ENCODE results near the gene LINC00237.

DNA sequence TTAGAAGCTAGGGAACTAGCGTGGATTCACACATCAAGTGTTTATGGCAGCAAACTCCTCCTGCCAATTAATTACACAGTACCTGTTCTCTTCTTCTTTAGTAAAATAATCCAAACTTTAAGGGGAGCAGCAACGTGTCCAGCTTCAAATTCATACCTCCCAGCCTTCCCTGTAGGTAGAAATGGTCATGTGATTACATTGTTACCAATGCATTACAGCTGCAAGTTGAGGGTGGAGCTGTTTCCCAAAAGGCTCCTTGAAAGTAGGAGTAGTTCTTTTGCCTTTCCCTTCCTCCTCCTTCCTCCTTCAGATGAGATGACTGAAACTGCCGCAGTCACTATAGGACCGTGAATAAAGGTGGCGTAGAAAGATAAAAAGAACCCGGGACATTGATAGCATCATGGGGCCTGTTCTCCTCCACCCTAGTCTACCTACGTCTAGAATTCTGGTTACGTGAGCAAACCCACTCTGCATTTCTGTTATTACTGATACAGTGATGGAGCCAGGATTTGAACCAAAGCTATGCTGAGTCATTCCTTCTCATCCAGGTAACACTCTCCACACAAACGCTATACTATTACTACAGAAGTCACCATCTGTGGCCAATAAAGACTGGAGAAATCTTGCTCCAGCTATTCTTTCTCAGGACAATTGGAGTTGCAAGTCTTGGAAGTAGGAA, 18.2 kb downstream of the LINC00237 start:
- no peak for TF ChIP-seq POLR2AphosphoS5 (IDR thresholded peaks at IDR 0.05; ENCODE audit: low read depth)
- TF ChIP-seq, protein P1, sequence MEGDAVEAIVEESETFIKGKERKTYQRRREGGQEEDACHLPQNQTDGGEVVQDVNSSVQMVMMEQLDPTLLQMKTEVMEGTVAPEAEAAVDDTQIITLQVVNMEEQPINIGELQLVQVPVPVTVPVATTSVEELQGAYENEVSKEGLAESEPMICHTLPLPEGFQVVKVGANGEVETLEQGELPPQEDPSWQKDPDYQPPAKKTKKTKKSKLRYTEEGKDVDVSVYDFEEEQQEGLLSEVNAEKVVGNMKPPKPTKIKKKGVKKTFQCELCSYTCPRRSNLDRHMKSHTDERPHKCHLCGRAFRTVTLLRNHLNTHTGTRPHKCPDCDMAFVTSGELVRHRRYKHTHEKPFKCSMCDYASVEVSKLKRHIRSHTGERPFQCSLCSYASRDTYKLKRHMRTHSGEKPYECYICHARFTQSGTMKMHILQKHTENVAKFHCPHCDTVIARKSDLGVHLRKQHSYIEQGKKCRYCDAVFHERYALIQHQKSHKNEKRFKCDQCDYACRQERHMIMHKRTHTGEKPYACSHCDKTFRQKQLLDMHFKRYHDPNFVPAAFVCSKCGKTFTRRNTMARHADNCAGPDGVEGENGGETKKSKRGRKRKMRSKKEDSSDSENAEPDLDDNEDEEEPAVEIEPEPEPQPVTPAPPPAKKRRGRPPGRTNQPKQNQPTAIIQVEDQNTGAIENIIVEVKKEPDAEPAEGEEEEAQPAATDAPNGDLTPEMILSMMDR (conservative IDR thresholded peaks at IDR 0.05; ENCODE audit: low read depth in 2 of 2): no peak
- TF ChIP-seq EZH2 (IDR thresholded peaks at IDR 0.05; ENCODE audit: low read depth, unreplicated experiment): no peak
- TF ChIP-seq ETS1 (IDR thresholded peaks at IDR 0.05): no peak
- no peak for TF ChIP-seq JUNB (IDR thresholded peaks at IDR 0.05; ENCODE audit: unreplicated experiment)
- no peak for TF ChIP-seq EZH2phosphoT487 (IDR thresholded peaks at IDR 0.05; ENCODE audit: unreplicated experiment)
- no peak for TF ChIP-seq STAT1 (IDR thresholded peaks at IDR 0.05; ENCODE audit: unreplicated experiment)
- TF ChIP-seq REST (IDR thresholded peaks at IDR 0.05; ENCODE audit: unreplicated experiment): no peak
- no peak for TF ChIP-seq CREB1 (CRISPR knock-in tag; IDR thresholded peaks at IDR 0.05; ENCODE audit: low read depth)

All from GM23338 (cell line).